ENCODE data around the gene NEU1.
A peak's percentile ranks its signal among the peaks of the same experiment; 100 is the strongest.

NEU1 gene

GRCh38 chr6:31834367-31835250, 28.0 kb downstream of the NEU1 start:
- no peak for TF ChIP-seq CTCF (IDR thresholded peaks at IDR 0.05)

GRCh38 chr6:31831350-31832215, 31.0 kb downstream of the NEU1 start:
- no peak for TF ChIP-seq CTCF (IDR thresholded peaks at IDR 0.05)

GRCh38 chr6:31830886-31831335, 31.7 kb downstream of the NEU1 start:
- no peak for TF ChIP-seq CTCF (IDR thresholded peaks at IDR 0.05)

GRCh38 chr6:31829633-31830283, 32.9 kb downstream of the NEU1 start:
- peak; percentile 38; the same call in 1 of the 2 replicates for TF ChIP-seq CTCF (IDR thresholded peaks at IDR 0.05)

GRCh38 chr6:31827286-31828079, 35.1 kb downstream of the NEU1 start, which contains the start of gene HSPA1B:
Gene HSPA1B, plus strand, starts transcription at chr6:31827738. Its CDS starts 213 bp downstream, at chr6:31827951.
- TF ChIP-seq CTCF (IDR thresholded peaks at IDR 0.05), result no peak

GRCh38 chr6:31826793-31827285, 35.8 kb downstream of the NEU1 start:
- no peak for TF ChIP-seq CTCF (IDR thresholded peaks at IDR 0.05)
